COLO668 (cell line): Measurements from ENCODE around the gene LRRC7.

Source experiments
- DNase-seq: peaks from one replicate; lab custom pipeline; 2025; ENCODE audit not compliant: unreplicated experiment; lab: John Stamatoyannopoulos, UW

Gene LRRC7

GRCh38 chr1:70156529-70157120, 588.9 kb downstream of the LRRC7 start:
- no peak for DNase-seq

- no peak for DNase-seq
Measured at GRCh38 chr1:70164350-70164749, 596.6 kb downstream of the LRRC7 start.

GRCh38 chr1:70168283-70168682, 600.6 kb downstream of the LRRC7 start:
- no peak for DNase-seq

- no peak for DNase-seq
Measured at GRCh38 chr1:70169018-70169839, 601.5 kb downstream of the LRRC7 start.

GRCh38 chr1:70171512-70171911, 603.8 kb downstream of the LRRC7 start:
- no peak for DNase-seq
